ENCODE data around the gene IMMP2L. TPM values are rescaled to one million over a fixed set of nuclear protein-coding genes. Genes with fewer than 3 reads are reported as not detected.
"Not testable (repeated sequence)": the region's sequence is repeated elsewhere in the genome, so short reads cannot be mapped to it uniquely, and the experiment has no call there.

The IMMP2L gene
- total RNA-seq, 4 donors from 2014 or later: 12.0 to 22.2 (median 17.5) TPM

DNA sequence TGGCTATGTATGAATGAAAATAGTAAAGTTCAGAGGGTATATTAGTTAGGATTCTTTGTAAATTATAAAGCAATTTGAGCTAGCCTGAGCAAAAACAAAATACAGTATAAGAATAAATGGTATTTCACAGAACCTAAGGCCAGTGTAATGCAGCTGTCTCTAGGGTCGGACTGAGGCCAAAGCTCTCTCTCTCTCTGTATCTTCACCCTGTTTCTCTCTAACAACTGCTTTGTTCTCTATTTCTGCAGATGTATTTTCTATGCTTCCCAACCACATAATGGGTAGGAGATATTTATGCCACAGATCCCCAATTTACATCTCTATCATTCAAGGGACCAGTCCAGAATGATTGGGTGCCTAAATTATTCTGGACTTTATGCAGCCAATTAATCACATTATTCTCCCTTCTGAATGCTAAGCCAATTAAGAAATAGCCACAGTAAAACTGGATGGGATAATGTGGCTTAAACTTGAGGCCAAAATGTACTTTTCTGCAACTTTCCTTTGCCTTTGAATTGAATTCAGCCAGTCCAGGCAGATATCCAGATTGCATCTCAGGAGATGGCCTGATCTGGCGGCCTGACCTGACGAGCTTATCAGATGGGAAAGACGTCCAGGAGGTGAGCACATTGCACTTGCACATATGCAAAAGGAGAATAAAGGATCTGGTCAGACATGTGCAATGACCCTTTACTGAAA lies 24.6 kb upstream of the IMMP2L start:
- no peak for DNase-seq (ENCODE audit: extremely low spot score)
- Histone ChIP-seq H3K27me3 (no peaks in the 10 kb centered on the region), H3K9me3 (no peaks in the 10 kb centered on the region), H3K4me1 (no peaks in the 10 kb centered on the region), H3K36me3 (no peaks in the 10 kb centered on the region), H3K27ac (replicated peaks in 1 of 4) (no peak overlapping the region), H3K4me3 (no peak overlapping the region)
- intact Hi-C loops (cut with DNase I): no loop called here
- no peak for TF ChIP-seq EP300 (IDR thresholded peaks at IDR 0.05)
- TF ChIP-seq, protein P1, sequence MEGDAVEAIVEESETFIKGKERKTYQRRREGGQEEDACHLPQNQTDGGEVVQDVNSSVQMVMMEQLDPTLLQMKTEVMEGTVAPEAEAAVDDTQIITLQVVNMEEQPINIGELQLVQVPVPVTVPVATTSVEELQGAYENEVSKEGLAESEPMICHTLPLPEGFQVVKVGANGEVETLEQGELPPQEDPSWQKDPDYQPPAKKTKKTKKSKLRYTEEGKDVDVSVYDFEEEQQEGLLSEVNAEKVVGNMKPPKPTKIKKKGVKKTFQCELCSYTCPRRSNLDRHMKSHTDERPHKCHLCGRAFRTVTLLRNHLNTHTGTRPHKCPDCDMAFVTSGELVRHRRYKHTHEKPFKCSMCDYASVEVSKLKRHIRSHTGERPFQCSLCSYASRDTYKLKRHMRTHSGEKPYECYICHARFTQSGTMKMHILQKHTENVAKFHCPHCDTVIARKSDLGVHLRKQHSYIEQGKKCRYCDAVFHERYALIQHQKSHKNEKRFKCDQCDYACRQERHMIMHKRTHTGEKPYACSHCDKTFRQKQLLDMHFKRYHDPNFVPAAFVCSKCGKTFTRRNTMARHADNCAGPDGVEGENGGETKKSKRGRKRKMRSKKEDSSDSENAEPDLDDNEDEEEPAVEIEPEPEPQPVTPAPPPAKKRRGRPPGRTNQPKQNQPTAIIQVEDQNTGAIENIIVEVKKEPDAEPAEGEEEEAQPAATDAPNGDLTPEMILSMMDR (IDR thresholded peaks at IDR 0.05): no peak
- TF ChIP-seq POLR2A (IDR thresholded peaks at IDR 0.05; ENCODE audit: low read depth): no peak
- TF ChIP-seq POLR2AphosphoS5 (IDR thresholded peaks at IDR 0.05): no peak
- WGBS: 75% methylated on average over 4 of the region's 4 CpGs

DNA sequence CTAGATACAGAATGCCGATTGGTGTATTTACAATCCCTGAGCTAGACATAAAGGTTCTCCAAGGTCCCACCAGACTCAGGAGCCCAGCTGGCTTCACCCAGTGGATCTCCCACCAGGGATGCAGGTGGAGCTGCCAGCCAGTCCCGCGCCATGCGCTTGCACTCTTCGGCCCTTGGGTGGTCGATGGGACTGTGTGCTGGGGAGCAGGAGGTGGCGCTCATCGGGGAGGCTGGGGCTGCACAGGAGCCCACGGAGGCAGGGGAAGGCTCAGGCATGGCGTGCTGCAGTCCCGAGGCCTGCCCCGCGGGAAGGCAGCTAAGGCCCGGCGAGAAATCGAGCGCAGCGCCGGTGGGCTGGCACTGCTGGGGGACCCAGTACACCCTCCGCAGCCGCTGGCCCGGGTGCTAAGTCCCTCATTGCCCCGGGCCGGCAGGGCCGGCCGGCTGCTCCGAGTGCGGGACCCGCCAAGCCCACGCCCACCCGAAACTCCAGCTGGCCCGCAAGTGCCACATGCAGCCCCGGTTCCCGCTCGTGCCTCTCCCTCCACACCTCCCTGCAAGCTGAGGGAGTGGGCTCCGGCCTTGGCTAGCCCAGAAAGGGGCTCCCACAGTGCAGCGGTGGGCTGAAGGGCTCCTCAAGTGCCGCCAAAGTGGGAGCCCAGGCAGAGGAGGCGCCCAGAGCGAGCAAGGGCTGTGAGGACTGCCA lies 19.6 kb upstream of the IMMP2L start:
- DNase-seq (ENCODE audit: extremely low spot score); H3K36me3 ChIP-seq; H3K27ac ChIP-seq (replicated peaks in 1 of 4); intact Hi-C loops (cut with DNase I); H3K9me3 ChIP-seq; H3K27me3 ChIP-seq; H3K4me1 ChIP-seq; H3K4me3 ChIP-seq: not testable (repeated sequence)
- WGBS: 93% methylated on average over 28 of the region's 40 CpGs

DNA sequence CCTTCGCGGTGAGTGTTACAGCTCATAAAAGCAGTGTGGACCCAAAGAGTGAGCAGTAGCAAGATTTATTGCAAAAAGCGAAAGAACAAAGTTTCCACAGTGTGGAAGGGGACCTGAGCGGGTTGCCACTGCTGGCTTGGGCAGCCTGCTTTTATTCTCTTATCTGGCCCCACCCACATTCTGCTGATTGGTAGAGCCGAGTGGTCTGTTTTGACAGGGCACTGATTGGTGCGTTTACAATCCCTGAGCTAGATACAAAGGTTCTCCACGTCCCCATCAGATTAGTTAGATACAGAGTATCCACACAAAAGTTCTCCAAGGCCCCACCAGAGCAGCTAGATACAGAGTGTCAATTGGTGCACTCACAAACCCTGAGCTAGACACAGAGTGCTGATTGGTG lies 18.9 kb upstream of the IMMP2L start:
- H3K9me3 ChIP-seq; DNase-seq (ENCODE audit: extremely low spot score); H3K4me1 ChIP-seq; H3K27ac ChIP-seq (replicated peaks in 1 of 4); H3K4me3 ChIP-seq; H3K36me3 ChIP-seq; intact Hi-C loops (cut with DNase I); H3K27me3 ChIP-seq: not testable (repeated sequence)
- 93% methylated on average over 7 of the region's 7 CpGs for WGBS

DNA sequence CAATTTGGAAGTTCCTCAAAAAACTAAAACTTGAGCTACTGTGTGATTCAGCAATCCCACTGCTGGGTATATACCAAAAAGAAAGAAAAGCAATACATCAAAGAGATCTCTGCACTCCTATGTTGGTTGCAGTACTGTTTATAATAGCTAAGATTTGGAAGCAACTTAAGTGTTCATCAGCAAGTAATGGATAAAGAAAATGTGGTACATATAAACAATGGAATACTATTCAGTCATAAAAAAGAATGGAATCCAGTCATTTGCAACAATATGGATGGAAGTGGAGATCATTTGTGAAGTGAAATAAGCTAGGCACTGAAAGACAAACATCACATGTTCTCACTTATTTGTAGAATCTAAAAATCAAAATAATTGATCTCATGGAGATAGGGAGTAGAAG lies 16.5 kb upstream of the IMMP2L start:
- Histone ChIP-seq H3K9me3 (no peaks in the 10 kb centered on the region), H3K27me3 (no peaks in the 10 kb centered on the region), H3K4me1 (no peaks in the 10 kb centered on the region), H3K36me3 (no peaks in the 10 kb centered on the region), H3K27ac (replicated peaks in 1 of 4) (no peak overlapping the region), H3K4me3 (no peak overlapping the region)
- DNase-seq (ENCODE audit: extremely low spot score): no peak
- intact Hi-C loops (cut with DNase I): no loop called here
- no peak for TF ChIP-seq POLR2AphosphoS5 (IDR thresholded peaks at IDR 0.05)

DNA sequence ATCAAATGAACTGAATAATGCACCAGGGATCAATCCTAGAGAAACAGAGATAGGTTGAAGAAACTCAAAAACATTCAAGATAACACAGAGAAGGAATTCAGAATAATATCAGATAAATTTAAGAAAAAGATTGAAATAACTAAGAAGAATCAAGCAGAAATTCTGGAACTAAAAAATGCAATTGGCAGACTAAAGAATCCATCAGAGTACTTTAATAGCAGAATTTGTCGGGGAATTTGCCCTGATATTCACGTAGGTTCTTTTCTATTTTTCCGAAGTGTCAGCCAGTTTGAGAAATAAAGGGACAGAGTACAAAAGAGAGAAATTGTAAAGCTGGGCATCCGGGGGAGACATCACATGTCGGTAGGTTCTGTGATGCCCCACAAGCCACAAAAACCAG lies 9.4 kb upstream of the IMMP2L start:
- TF ChIP-seq POLR2A (IDR thresholded peaks at IDR 0.05; ENCODE audit: low read depth) (no peak), POLR2AphosphoS5 (IDR thresholded peaks at IDR 0.05) (no peak), EP300 (IDR thresholded peaks at IDR 0.05) (no peak)
- TF ChIP-seq, protein P1 (IDR thresholded peaks at IDR 0.05): no peak
- WGBS: 91% methylated on average over 5 of the region's 5 CpGs
- intact Hi-C loops (cut with DNase I): no loop called here
- H3K27me3 ChIP-seq: no peaks in the 10 kb centered on the region
- H3K36me3 ChIP-seq: no peaks in the 10 kb centered on the region
- no peak for DNase-seq (ENCODE audit: extremely low spot score)
- H3K9me3 ChIP-seq: peaks cover 0 to 14% (median 4%) of the 10 kb centered on the region in 4 donors
- H3K27ac ChIP-seq (replicated peaks in 1 of 4): no peak overlapping the region
- H3K4me1 ChIP-seq: no peaks in the 10 kb centered on the region
- no peak overlapping the region for H3K4me3 ChIP-seq

DNA sequence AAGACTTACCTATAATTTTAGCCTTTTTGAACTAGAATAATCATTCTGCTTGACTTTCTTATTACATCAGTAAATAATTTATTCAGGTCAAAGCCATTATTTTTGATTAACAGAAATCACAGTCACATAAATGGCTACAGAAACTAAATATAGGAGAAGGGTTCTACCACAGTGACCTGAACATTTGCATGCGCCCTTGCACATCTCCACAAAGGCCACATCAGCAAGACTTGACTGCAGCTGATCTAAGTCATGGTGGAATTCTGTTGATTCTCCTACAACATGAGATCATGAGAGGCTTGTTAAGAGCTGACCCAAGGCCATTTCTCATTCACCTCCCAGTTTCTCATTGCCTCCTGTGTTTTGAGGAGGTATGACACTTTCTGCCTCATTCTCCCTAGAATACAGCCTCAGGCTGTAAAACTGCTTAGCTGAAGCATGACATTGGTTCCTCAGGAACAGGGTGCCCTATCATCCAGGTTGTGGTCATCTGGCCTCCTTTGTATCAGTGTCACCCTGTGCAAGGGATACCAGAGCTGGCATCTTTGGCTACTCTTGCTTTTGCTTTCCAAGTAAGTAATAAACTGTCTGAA lies 6.7 kb upstream of the IMMP2L start:
- Histone ChIP-seq H3K4me1 (no peaks in the 10 kb centered on the region), H3K27me3 (no peaks in the 10 kb centered on the region), H3K9me3 (peaks cover 0 to 14% (median 4%) of the 10 kb centered on the region in 4 donors), H3K36me3 (no peaks in the 10 kb centered on the region), H3K4me3 (no peak overlapping the region), H3K27ac (replicated peaks in 1 of 4) (no peak overlapping the region)
- WGBS: 100% methylated on average over 1 of the region's 1 CpG
- intact Hi-C loops (cut with DNase I): loop anchor here (10.0 kb wide), 1 partner anchor 474 kb away; the partner anchor contains the start of gene LRRN3
- DNase-seq (ENCODE audit: extremely low spot score): no peak
- TF ChIP-seq POLR2AphosphoS5 (IDR thresholded peaks at IDR 0.05): no peak
- TF ChIP-seq, protein P1 (IDR thresholded peaks at IDR 0.05): no peak
- TF ChIP-seq POLR2A (IDR thresholded peaks at IDR 0.05; ENCODE audit: low read depth): no peak
- TF ChIP-seq EP300 (IDR thresholded peaks at IDR 0.05): no peak

All from esophagus muscularis mucosa (tissue), 4 donors.